ENCODE results near the gene FBXL19.

- TF ChIP-seq CTCF (conservative IDR thresholded peaks at IDR 0.05 in 1 of 2, IDR thresholded peaks at IDR 0.05 in 1 of 2; ENCODE audit: extremely low read depth in 1 of 2, insufficient read depth in 1 of 2, low read depth in 1 of 2, low read length in 2 of 2), result no peak
- TF ChIP-seq EZH2 (IDR thresholded peaks at IDR 0.05; ENCODE audit: borderline replicate concordance, low read length), result no peak
Observed at GRCh38 chr16:30875871-30876801, 47.2 kb upstream of the FBXL19 start.
